K562 (cell line): ENCODE measurements around the gene LUC7L3. TPM values are rescaled to one million over a fixed set of nuclear protein-coding genes. Genes with fewer than 3 reads are reported as not detected.
A peak's percentile ranks its signal among the peaks of the same experiment; 100 is the strongest.

ENCODE experiments used
- ATF7 ChIP-seq: fragments of 450-650 bp; IDR thresholded peaks from 2 replicates; pipeline ENCODE4 v1.7.1; 2014; ENCODE audit warnings: mild to moderate bottlenecking, moderate library complexity
- CGGBP1 ChIP-seq: fragments of 250-450 bp; sonication (Bioruptor Pico); IDR thresholded peaks from 2 replicates; pipeline ENCODE4 v1.9.0; 2021; ENCODE audit warnings: mild to moderate bottlenecking
- CHD2 ChIP-seq: IDR thresholded peaks from 2 replicates; pipeline ENCODE4 v1.6.1; 2011; ENCODE audit warnings: low read depth, low read length
- DIDO1 ChIP-seq: fragments of 450-650 bp; IDR thresholded peaks from 2 replicates; pipeline ENCODE4 v1.6.1; 2016; ENCODE audit warnings: low read depth, missing biosample characterization, missing genetic modification characterization
- E2F1 ChIP-seq: sonication (generic); formaldehyde crosslinking; IDR thresholded peaks from 2 replicates; pipeline ENCODE4 v1.8.1; 2023; ENCODE audit warnings: mild to moderate bottlenecking, missing genetic modification reagents, moderate library complexity
- EP400 ChIP-seq: fragments of 450-650 bp; IDR thresholded peaks from 2 replicates; pipeline ENCODE4 v1.6.1; 2017; ENCODE audit warnings: antibody characterized with exemption, mild to moderate bottlenecking, moderate library complexity
- HDAC1 ChIP-seq, 2 experiments: fragments of 450-650 bp; IDR thresholded peaks; 2 replicates each; pipeline ENCODE4 v1.6.1; 2016 to 2017; ENCODE audit warnings: inconsistent platforms in 1 of 2, mild to moderate bottlenecking in 1 of 2, moderate library complexity in 1 of 2
- PATZ1 ChIP-seq: fragments of 250-450 bp; sonication (Bioruptor Pico); IDR thresholded peaks from 2 replicates; pipeline ENCODE4 v1.5.0; 2020; ENCODE audit warnings: mild to moderate bottlenecking, borderline replicate concordance
- PHF20 ChIP-seq: fragments of 450-650 bp; IDR thresholded peaks from 2 replicates; pipeline ENCODE4 v1.6.1; 2018; ENCODE audit not compliant: partially characterized antibody
- PREB ChIP-seq: sonication (generic); formaldehyde crosslinking; IDR thresholded peaks from 2 replicates; pipeline ENCODE4 v1.8.1; 2023; ENCODE audit warnings: mild to moderate bottlenecking, missing genetic modification reagents
- RBFOX2 ChIP-seq: fragments of 200-400 bp; formaldehyde crosslinking; IDR thresholded peaks from 2 replicates; pipeline ENCODE4 v1.6.1; 2017; ENCODE audit warnings: low read depth, mild to moderate bottlenecking, low read length, moderate library complexity
- SNRNP70 ChIP-seq: fragments of 200-400 bp; formaldehyde crosslinking; optimal IDR thresholded peaks from 2 replicates; pipeline ENCODE3; 2017; ENCODE audit warnings: low read depth, low read length
- ZNF175 ChIP-seq: fragments of 200-800 bp; sonication (Bioruptor generic); IDR thresholded peaks from 2 replicates; pipeline ENCODE4 v1.6.1; 2016; ENCODE audit warnings: low read depth, mild to moderate bottlenecking, missing genetic modification characterization, missing compliant biosample characterization
- ZNF583 ChIP-seq: fragments of 250-450 bp; sonication (Bioruptor Pico); IDR thresholded peaks from 2 replicates; pipeline ENCODE4 v1.4.0; 2020
- polyA plus RNA-seq, 8 experiments: library from polyadenylated mRNA; depleted of rRNA in 4 of 8; stranded (reverse) in 5 of 8; unstranded in 3 of 8; fragments of >200 nt; fragmentation: Nextera tagmentation in 2 of 8; fragmentation: Illumina TruSeq in 1 of 8; extraction: Ambion mirVana in 2 of 8; extraction: Trizol in 1 of 8; gene quantifications; 2 replicates each; pipeline versions ENCODE4 v1.2.1 to v1.2.3, GENCODE V29; 2011 to 2014; ENCODE audit warnings: inconsistent platforms in 1 of 8, missing spikeins in 1 of 8
- total RNA-seq, 7 experiments: library from RNA; depleted of rRNA in 6 of 7; stranded (reverse); fragments of >200 nt in 6 of 7; fragmentation: Illumina TruSeq in 2 of 7; extraction: Trizol in 2 of 7; gene quantifications; 2 replicates each; pipeline versions ENCODE4 v1.2.1 to v1.2.3, GENCODE V29; 2011 to 2021; ENCODE audit warnings: low replicate concordance in 1 of 7
- TF ChIP-seq, protein P1 (sequence below): fragments of 450-650 bp; IDR thresholded peaks from 2 replicates; pipeline ENCODE4 v1.6.1; 2014; ENCODE audit warnings: low read depth, mild to moderate bottlenecking, moderate library complexity, borderline replicate concordance
- TF ChIP-seq, protein P2 (sequence below): sonication (generic); formaldehyde crosslinking; IDR thresholded peaks from 2 replicates; pipeline ENCODE4 v1.8.0; 2022; ENCODE audit warnings: mild to moderate bottlenecking, missing genetic modification reagents

Gene LUC7L3
- total and polyA plus RNA-seq, 9 of the 15 experiments (the other 6 are each of a cell fraction or from before 2014, with no cell fraction given): 80.8 to 284 (median 127) TPM

- no peak; the same call in 1 of the 2 replicates for TF ChIP-seq ZNF175 (CRISPR knock-in tag)
- peak; percentile 62; the same call in 1 of the 2 replicates for TF ChIP-seq ZNF583 (CRISPR knock-in tag)
- peak in 1 of 2 experiments; percentile 79; a peak in 2 of 4 replicates for TF ChIP-seq HDAC1 (IDR thresholded peaks at IDR 0.05)
- TF ChIP-seq, protein P1, sequence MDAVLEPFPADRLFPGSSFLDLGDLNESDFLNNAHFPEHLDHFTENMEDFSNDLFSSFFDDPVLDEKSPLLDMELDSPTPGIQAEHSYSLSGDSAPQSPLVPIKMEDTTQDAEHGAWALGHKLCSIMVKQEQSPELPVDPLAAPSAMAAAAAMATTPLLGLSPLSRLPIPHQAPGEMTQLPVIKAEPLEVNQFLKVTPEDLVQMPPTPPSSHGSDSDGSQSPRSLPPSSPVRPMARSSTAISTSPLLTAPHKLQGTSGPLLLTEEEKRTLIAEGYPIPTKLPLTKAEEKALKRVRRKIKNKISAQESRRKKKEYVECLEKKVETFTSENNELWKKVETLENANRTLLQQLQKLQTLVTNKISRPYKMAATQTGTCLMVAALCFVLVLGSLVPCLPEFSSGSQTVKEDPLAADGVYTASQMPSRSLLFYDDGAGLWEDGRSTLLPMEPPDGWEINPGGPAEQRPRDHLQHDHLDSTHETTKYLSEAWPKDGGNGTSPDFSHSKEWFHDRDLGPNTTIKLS: no peak
- peak; percentile 90; the same call in 1 of the 2 replicates for TF ChIP-seq ATF7
- TF ChIP-seq DIDO1 (tag): peak; percentile 85; the same call in 1 of the 2 replicates
- TF ChIP-seq, protein P2, sequence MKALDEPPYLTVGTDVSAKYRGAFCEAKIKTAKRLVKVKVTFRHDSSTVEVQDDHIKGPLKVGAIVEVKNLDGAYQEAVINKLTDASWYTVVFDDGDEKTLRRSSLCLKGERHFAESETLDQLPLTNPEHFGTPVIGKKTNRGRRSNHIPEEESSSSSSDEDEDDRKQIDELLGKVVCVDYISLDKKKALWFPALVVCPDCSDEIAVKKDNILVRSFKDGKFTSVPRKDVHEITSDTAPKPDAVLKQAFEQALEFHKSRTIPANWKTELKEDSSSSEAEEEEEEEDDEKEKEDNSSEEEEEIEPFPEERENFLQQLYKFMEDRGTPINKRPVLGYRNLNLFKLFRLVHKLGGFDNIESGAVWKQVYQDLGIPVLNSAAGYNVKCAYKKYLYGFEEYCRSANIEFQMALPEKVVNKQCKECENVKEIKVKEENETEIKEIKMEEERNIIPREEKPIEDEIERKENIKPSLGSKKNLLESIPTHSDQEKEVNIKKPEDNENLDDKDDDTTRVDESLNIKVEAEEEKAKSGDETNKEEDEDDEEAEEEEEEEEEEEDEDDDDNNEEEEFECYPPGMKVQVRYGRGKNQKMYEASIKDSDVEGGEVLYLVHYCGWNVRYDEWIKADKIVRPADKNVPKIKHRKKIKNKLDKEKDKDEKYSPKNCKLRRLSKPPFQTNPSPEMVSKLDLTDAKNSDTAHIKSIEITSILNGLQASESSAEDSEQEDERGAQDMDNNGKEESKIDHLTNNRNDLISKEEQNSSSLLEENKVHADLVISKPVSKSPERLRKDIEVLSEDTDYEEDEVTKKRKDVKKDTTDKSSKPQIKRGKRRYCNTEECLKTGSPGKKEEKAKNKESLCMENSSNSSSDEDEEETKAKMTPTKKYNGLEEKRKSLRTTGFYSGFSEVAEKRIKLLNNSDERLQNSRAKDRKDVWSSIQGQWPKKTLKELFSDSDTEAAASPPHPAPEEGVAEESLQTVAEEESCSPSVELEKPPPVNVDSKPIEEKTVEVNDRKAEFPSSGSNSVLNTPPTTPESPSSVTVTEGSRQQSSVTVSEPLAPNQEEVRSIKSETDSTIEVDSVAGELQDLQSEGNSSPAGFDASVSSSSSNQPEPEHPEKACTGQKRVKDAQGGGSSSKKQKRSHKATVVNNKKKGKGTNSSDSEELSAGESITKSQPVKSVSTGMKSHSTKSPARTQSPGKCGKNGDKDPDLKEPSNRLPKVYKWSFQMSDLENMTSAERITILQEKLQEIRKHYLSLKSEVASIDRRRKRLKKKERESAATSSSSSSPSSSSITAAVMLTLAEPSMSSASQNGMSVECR (CRISPR knock-in tag): peak; percentile 68; the same call in 1 of the 2 replicates
- TF ChIP-seq SNRNP70: no peak
- TF ChIP-seq CGGBP1 (CRISPR knock-in tag): peak; percentile 12; the same call in 1 of the 2 replicates
- 0 out of 2 replicates have a peak, but pooled peaks have one; percentile 84 for TF ChIP-seq PREB (CRISPR knock-in tag)
- peak; percentile 88 for TF ChIP-seq RBFOX2
- peak; percentile 22; the same call in 1 of the 2 replicates for TF ChIP-seq CHD2
- peak; percentile 93 for TF ChIP-seq PHF20
- no peak for TF ChIP-seq E2F1 (CRISPR knock-in tag)
- TF ChIP-seq EP400: peak; percentile 78
- TF ChIP-seq PATZ1 (CRISPR knock-in tag): no peak
Observed at GRCh38 chr17:50707289-50708049, 11.9 kb upstream of the LUC7L3 start, which contains the start of gene ANKRD40 (continued).
